Measurements from ENCODE around the gene RNFT2.

RNFT2 gene, protein sequence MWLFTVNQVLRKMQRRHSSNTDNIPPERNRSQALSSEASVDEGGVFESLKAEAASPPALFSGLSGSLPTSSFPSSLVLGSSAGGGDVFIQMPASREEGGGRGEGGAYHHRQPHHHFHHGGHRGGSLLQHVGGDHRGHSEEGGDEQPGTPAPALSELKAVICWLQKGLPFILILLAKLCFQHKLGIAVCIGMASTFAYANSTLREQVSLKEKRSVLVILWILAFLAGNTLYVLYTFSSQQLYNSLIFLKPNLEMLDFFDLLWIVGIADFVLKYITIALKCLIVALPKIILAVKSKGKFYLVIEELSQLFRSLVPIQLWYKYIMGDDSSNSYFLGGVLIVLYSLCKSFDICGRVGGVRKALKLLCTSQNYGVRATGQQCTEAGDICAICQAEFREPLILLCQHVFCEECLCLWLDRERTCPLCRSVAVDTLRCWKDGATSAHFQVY

DNA sequence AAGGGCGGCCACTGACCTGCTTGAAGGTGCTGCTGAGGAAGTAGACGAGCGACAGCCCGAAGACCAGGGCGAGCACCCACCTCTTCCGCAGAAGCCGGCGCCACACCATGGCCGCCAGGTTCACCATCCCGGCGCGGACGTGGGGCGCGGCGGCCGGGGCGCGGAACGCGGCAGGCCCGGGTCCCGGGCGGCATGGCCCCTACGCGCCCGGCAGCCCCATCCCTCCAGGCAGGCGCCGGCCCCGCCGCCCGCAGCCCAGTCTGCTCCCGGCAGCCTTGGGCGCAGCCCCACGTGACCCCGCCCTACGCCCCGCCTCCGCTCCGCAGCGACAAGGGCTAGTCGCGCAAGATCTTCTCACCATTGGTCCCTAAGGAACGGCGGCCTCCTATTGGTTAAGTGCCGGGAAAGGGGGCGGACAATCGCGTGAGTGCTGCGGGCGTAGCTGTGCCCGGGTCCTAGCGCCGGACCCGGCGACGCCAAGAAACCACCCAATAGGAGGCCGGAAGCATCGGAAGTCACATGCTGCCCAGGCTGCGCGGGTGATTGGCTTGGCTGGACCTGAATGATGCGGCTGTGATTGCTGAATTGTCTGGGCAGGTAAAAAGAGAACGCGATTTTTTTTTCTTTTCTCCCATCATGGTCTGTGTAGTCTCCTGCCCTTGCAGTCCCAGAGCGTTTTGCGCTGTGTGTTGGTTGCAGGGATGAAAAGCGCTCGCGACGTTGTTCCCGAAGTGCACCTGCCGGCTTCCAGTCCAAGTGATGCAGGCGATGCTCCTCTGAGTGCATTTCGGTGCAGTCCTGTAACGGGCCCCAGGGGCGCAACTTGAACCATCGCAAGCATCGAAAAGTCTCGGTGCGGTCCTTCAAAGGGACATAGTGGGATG is at the start of gene RNFT2, which contains the start of gene SPRING1:
TSS of gene RNFT2 (plus strand) at position 542 of the 884 bp plus-strand sequence. CDS start 2,183 bp downstream, outside the sequence.
TSS of gene SPRING1 (minus strand) at position 296 of the 884 bp plus-strand sequence. CDS start at position 127, 169 bp downstream.
- in situ Hi-C loops (cut with MboI; ENCODE audit: low sequenced_read_pairs), result no loop called here

DNA sequence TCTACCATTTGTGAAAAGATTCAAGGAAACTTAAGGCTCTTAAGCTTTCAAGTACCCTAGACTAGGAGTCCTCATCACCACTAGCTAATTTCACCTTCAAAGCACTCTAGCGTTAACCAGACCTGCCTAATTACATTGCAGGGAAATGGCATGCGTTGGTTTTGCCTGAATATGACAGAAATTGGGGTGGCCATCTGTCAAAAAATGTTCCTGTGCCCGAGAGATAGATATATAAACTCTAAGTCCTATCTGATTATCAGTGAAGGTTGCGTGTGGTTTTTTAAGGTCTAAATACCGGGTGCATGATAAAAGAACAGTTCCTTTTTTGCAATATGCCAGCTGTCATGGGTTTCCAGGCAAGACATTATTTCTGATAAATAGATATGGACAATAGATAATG is 48.6 kb upstream of the RNFT2 start:
- in situ Hi-C loops (cut with MboI; ENCODE audit: low sequenced_read_pairs), result no loop called here

DNA sequence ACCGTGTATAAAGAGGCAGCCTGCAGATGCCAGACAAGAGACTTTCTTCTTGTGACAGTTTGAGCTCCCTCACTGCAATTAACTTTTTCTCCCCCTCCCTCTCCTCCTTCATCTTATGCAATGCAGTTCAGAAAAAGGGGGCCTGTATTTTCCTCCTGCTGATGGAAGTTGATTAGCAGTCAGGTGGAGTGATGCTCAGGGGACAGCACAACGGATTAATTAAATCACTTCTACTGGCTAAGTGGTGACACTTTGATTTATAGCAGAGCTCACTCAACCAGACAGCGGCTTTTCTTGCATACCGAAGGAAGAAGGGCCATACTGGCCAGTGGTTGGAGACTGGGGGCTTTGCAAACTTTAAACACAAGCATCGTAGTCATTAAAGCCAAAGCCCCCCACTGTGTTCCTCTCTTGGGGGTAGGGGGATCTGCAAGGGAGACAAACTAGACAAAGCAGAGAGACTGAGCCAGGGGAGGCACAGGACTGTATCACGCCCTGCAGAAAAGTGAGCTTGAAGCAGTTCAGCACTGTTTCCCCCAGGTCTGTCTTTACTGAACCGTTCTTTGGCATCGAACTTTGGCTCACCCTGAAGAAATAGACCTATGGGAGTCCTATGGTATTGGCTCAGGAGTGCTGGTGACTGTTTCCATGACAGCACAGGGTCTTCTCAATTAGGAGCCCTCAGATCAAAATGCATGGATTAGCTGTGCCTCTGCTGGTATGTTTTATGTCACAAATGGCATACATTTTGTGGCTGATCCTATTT is 48.0 kb upstream of the RNFT2 start:
- in situ Hi-C loops (cut with MboI; ENCODE audit: low sequenced_read_pairs), result no loop called here

DNA sequence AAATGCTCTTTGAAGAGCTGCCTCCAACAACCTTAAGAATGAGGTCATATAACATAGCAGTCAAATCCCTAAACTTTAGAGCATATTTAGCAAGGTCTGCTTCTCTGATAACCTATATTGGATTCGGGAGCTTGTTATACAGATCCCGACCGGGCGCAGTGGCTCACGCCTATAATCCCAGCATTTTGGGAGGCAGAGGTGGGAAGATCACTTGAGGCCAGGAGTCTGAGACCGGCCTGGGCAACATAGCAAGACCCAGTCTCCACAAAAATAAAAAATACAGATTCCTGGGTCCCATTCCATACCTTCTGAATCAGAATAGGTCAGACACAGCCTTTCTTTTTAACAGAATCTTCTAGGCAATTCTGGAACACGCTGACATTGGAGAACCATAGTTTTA is 46.9 kb upstream of the RNFT2 start:
- in situ Hi-C loops (cut with MboI; ENCODE audit: low sequenced_read_pairs), result no loop called here

DNA sequence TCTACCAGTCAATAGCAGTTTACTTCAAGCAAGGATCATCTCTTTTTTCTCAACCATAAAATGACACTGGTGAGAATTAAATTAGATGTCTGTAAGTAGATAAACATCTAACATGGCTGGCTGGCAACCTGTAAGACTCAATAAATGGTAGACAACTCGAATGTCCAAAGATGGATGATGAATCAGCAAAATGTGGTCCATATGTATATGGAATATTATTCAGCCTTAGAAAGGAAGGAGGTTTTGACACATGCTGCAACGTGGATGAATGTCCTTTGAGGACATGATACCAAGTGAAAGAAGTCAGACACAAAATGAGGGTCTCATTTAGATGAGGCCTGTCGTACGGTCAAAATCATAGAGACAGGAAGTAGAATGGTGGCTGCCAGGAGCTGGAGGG is 46.5 kb upstream of the RNFT2 start:
- in situ Hi-C loops (cut with MboI; ENCODE audit: low sequenced_read_pairs), result no loop called here

DNA sequence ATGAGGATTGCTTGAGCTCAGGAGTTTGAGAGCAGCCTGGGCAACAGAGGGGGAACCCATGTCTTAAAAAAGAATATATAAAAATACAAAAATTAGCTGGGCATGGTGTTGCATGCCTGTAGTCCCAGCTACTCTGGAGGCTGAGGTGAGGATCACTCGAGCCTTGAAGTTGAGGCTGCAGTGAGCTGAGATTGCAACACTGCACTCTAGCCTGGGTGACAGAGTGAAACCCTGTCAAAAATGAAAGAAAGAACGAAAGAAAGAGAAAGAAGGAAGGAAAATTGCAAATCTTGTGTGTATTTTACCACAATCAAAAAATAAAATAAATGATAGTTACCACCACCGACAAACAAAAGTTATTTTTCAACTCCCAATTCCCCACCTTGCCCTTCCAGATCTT is 45.5 kb upstream of the RNFT2 start:
- in situ Hi-C loops (cut with MboI; ENCODE audit: low sequenced_read_pairs), result no loop called here

DNA sequence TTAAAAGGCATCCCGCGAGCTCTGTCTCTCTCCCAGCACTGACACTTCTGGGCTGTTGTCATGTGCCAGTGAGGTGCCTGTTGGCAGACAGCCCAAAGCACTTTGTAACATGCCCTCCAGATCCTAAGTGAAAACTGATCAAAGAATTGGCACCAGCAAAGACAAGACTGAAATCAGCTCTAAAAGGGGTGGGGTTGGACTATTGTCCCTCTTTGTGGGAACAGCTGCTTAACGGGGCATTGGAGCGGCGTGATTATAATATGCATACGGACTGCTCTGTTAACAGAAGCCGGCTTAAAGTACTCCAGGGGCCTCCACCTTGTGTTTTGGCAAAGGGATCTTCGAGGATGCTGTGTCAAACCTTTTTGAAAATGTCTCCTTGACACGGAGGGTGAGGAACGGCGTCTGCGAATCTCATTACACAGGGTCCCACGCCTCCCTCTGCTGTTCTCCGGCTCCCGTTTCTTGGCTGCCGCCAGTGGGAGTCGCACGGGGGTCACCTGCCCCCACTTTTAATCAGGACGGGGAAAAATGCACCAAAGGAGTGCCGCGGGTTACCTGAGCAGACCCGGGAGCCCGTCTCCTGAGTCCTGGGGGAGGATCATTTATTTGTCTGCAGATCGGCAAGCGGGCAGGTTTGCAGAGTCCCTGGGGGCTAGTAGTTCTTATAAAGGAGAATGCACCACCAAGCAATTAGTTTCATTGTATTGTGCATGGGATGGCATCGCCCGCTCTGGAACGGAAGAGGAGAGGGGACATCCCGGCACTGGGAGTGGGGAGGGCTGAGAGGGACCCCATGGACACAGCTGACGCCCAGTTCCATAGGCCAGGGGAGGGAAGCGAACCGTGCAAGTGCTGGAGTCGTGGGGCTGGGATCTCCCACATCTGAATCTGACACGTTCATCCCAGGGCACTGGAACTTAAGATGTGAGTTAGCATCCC is 44.6 kb upstream of the RNFT2 start:
- in situ Hi-C loops (cut with MboI; ENCODE audit: low sequenced_read_pairs), result no loop called here

DNA sequence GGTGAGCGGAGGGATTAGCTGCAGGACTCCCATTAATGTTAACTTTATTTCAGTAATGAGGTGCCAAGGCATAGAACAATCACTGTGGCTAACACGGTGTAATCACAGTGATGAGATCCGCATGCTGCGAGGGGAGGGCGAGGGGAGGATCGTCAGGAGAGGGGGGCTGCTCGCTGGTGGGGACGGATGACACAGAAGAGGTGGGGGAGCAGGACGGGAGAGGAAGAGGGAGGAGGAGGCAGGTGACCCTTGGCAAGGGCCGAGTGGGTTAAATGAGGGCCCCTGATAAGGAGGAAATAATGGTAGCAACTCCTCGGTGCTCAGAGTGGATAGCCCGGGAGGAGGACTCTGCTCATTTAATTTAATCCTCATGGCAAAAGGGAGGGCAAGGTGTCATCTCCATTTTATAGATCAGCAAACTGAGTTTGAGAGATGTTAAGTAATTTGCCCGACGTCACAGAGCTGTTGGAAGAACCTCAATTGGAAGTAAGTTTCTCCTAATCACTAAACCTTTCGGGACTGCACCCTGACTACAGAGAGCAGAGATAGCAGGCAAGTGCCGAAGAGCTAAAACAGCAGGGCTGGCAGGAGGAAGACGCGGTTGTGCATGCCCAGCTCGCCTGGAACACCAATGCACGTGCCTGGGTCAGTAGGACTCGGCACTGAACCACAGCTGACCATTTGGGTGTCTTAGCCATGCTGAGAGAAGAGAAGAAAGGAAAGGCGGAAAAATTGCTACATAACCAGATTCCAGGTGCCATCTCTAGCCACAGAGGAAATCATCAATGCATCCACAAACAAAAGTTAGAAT is 43.3 kb upstream of the RNFT2 start:
- in situ Hi-C loops (cut with MboI; ENCODE audit: low sequenced_read_pairs), result no loop called here

DNA sequence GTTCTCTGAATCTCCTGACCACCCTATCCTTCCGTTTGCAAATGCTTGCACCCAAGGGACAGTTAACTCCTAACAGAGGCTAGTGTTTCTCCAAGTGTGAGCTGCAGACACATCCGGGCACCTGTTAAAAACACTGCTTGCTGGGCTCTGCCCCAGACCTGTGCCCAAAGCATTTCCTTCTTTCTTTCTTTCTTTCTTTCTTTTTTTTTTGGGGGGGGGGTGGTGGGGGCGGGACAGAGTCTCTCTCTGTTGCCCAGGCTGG is 42.7 kb upstream of the RNFT2 start:
- in situ Hi-C loops (cut with MboI; ENCODE audit: low sequenced_read_pairs), result no loop called here

DNA sequence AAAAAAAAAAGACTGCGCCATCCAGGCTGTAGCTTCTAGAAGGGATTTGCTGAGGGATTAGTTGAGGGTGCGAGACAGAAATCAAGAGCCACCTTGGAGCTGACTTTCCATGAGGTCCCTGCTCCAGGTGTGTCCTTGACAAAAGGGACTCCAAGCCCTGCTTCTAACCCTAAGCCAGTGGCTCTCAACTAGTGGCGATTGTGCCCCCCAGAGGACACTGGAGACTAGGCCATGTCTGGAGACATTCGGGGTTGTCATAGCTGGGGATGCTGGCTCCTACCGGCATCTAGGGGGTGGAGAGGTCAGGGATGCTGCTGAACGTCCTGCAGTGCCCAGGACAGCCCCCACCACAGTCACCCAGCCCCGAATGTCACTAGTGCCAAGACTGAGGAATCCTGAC is 40.8 kb upstream of the RNFT2 start:
- in situ Hi-C loops (cut with MboI; ENCODE audit: low sequenced_read_pairs), result no loop called here

DNA sequence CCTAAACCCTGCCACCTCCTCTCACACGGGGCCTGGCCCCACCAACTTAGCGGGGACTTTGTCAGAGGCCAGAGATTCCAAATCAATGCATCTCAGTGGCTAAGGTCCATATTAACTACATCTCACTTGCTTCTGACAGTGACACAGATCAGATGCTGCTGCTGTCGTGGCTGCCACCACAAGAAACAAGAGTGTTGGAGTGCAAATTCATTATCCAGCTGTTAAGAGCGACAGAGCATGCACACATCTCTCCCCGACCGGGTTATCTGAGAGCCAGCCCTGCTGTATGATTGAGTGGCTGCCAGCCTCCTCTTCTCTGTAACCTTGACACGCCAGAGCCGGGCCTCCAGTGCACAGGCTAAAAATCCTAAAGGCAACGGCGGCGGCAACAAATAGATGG is 40.4 kb upstream of the RNFT2 start:
- in situ Hi-C loops (cut with MboI; ENCODE audit: low sequenced_read_pairs), result no loop called here

DNA sequence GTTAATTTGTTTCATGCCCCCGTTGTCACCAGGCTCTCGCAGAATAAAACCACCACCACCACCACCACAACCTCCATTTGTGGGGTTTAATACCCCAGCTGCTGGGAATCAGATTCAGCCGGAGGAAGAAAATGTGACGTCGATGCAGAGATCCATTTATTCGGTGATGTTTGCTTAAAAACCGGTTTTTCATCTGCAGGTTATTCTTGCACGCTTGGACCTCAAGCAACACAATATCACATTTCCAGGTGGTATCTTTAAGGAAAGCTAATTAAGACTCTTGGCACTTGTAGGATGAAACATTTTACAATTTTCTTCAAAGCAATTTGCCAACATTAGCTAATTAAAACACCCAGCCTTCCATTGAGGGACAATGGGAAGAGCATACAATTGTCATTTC is 40.0 kb upstream of the RNFT2 start:
- in situ Hi-C loops (cut with MboI; ENCODE audit: low sequenced_read_pairs), result no loop called here

DNA sequence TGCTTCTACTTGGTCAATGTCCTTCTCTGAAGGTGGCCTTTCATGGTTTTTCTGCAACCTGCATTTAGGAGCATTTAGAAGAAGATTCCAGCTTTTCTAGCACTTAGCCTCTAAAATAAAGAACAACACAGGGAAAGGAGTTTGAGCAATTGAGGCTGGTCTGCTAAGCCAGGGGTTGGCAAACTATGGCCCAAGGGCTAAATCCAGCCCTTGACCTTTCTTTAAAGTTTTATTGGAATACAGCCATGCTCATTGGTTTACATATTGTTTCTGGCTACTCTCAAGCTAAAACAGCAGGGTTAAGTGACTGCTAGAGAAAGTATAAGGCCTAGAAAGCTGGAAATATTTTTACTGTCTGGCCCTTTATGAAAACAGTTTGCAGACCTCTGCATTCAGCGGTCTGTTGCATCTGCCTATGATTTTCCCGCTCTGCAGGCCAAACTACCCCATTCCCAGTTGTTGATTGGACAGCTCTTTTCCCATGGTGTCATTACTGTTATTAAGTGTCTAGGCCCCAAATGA is 39.5 kb upstream of the RNFT2 start:
- in situ Hi-C loops (cut with MboI; ENCODE audit: low sequenced_read_pairs), result no loop called here

DNA sequence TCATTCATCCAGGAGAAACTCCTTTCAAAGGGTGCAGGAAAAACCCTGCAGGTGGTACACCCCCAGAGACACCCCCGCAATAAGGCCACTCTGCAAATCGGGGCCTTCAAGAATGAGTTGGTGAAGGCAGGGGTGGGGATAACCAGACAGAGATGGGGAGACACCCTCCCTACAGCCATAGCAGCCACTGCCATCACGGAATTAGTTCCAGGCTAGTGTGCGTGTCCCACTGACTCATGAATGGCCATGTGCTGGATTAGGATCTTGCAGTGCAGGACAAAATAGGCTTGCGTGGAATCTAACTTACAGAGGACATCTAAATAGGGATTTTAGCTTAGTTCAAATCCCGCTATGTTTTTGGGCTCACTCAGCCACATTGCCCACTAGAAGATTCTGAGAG is 38.0 kb upstream of the RNFT2 start:
- in situ Hi-C loops (cut with MboI; ENCODE audit: low sequenced_read_pairs), result loop anchor here (25.0 kb wide), 1 partner anchor 412 kb away; no protein-coding TSS in a partner anchor

DNA sequence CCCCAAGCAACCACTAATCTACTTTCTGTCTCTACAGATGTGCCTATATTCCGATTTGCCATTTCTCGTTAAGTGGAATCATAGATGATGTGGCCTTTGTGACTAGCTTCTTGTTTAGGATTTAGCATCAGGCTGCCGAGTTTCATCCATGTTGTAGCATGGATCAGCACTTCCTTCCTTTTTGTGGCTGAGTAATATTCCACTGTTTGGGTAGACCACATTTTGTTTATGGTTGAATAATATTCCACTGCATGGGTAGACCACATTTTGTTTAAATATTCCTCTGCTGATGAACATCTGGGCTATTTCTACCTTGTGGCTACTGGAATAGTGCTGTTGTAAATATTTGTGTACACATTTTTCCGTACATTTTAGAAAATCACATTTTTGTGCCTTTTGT is 36.7 kb upstream of the RNFT2 start:
- in situ Hi-C loops (cut with MboI; ENCODE audit: low sequenced_read_pairs), result loop anchor here (25.0 kb wide), 1 partner anchor 411 kb away; no protein-coding TSS in a partner anchor

DNA sequence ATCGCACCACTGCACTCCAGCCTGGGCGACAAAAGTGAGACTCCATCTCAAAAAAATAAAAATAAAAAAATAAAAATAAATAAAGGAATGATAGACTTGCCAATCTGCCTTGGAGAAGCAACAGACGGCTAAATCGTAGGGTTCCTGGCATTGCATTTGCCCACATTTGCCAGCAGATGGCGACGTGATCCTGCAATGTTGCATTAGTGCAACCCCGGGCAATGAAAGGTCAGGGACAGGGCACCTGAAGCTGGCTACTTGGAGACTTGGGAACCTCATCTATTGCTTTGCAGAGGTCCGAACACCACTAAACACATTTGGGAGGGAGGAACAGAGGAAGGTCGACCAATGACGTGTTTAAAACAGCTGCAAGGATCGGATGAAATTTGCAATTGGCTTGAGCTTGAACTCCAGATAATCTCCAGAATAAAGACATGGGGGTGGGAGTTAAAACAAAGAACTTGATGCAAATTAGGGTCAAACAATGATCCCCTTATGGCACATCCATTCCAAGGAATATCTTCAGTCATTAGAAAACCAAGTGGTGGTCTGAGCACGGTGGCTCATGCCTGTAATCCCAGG is 34.8 kb upstream of the RNFT2 start:
- in situ Hi-C loops (cut with MboI; ENCODE audit: low sequenced_read_pairs), result loop anchor here (25.0 kb wide), 1 partner anchor 409 kb away; no protein-coding TSS in a partner anchor

DNA sequence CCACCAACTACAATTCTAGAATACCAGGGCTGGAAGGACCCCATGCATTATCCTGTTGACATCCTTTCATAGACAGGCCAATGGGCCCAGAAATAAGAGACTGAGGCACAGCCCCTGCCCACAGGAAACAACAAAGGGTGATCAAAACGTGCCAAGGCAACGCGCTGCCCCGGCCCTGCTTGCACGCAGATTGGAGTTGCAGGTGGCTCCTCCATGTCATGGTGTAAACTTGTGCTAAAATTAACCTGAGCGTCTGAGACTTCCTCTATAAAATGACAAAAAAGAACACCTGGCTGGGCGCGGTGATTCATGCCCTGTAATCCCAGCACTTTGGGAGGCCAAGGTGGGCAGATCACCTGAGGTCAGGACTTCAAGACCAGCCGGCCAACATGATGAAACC is 30.4 kb upstream of the RNFT2 start:
- in situ Hi-C loops (cut with MboI; ENCODE audit: low sequenced_read_pairs), result loop anchor here (25.0 kb wide), 1 partner anchor 405 kb away; no protein-coding TSS in a partner anchor
